NCI-H226 (cell line): ENCODE data around the gene TNIP1.

Source experiments
- DNase-seq: peaks from one replicate; pipeline ENCODE4 v3.0.0-alpha.2; 2015

TNIP1 gene

DNA sequence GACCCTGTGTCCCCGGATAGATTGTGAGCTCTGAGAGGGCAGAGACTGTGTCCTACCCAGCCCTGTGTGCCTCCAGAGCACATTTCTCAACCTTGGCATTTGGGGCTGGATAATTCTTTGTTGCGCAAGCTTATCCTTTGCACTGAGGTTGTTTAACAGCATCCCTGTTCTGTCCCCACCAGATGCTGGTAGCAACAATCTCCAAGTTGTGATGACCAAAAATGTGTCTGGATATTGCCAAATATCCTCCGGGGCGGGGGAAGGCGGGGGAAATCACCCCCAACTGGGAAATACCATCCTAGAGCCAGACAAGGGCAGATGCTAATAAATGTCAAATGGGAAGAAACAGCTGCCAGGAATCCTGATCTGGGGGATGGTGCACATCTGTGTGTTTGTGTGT lies 24.0 kb upstream of the TNIP1 start:
- no peak for DNase-seq

DNA sequence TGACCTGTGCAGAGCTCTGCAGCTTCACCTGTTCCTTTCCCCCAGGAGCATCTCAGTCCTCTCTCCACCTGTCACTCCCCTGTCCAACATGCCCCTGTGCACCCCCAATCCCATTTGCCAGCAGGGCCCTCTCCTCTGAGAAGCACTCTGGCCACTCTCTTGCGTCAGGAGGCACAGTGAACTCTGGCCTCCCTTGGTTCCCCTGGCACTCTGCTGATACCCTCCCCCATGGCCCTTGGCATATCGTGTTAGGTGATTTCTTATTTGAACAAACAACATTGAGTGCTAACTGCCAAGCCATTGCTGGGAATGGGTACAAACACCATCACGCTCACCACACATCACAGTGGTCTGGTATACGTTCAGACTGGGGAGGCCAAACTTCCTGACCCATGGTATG lies 20.9 kb upstream of the TNIP1 start:
- DNase-seq: no peak

DNA sequence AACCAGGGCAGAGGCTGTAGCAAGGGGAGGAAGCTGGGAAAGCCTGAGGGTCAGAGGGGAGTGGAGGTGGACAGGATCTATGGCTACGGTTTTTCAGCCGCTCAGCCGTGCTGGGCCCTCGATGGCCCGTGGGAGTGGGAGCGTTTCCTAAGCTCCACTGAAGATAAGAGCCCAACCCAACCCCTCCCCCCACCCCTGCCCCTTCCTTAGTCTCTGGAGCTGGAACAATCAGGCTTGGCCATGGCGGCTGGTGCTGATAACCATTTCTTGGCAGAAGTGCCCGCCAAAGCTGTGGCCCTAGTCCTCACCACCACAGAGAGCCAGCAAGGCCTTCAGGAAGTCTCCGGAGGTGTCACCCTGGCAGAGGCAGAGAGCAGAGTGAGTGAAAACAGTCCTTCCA lies 20.3 kb upstream of the TNIP1 start:
- no peak for DNase-seq

DNA sequence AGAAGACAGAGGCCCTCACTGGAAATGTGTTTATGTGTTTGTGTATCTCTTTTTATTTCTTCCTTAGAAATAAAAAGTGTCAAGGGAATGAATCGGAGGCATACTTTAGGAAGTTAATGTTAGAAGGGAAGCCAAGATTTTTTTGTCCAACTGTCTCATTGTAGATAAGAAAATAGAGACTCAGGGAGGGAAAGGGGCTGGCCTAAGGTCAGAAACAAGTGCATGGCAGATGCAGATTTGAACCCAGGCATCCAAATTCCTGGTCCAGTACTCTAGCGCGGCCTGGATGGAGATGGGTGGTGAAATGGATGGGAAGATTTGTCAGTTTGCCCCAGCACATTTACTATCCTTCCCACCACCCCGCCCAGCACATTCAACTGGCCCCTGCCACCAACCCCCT lies 19.8 kb upstream of the TNIP1 start:
- DNase-seq: no peak

DNA sequence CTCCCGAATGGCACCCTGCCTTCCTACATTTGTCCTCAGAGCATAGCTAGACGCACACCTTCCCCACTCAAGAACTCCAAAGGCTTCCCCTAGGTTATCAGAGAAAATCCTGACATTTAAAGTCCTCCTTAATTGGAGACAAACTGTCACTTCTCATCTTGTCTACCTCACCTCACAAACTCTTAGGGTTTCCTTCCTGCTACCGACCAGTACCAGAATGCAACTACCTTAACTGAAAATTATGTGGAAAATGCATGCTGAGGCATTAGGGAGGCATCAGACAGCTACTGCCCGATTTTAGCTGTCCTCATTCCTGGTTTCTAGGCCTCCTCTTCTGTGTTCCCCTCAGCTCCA lies 17.9 kb upstream of the TNIP1 start:
- no peak for DNase-seq

DNA sequence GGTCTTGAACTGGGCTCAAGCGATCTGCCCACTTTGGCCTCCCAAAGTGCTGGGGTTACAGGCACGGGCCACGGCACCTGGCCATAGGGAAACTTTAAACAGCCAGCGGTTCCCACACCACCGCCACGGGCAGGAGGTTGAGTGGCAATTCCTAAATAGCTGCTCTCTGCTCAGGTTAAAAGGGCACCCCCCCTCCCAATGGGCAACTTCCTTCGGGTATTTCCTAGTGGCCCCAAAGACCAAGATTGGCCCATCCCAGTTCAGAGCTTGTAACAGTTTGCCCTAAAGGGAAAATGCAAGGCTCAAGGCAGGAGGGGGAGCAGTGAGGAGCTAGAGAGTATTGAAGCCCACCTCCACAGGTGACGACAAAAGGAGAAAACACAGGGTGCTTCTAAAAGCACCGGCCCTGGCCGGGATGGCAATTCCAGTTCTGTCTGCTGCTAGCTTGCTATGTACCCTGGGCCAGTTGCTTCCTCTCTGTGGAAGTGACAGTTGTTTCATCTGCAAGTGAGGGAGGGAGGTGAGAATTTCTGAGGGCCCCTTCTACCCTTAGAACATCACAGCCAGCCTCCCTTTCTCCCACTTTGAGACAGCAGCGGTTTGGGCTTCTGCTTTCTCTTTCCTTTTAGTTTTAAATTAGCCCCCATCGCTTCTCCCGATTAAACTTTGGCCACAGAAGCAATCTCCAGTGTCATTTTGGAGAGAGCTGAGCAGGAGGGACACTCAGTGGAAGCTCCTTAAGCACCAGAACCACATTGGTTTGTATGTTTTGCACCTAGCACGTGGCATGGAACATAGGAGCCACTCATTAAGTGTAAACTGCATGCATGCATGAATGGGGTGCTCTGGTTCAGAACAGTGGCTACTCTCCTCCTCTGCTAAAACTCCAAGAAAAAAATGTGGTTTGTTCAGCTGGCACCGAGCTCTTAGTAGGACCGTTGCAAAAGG lies 17.3 kb upstream of the TNIP1 start:
- no peak for DNase-seq

DNA sequence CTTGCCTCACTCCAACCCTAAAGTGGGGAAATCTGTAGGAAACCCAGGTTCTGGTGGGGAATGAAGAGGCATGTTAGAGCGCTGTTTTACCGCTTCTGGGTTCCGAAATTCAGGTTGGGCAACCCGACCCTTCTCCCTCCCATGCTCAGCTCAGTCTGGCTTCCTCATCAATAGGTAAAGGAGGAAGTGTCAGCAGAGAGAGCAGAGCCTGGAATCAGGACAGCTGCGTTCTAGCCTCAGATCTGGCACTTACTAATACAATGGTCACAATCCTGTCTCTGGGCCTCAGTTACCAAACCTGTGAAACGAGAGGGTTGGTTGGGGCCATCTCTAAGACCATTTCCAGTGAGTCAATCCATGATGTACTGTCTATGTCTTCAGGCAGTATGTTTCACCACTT lies 16.2 kb upstream of the TNIP1 start:
- DNase-seq: no peak

DNA sequence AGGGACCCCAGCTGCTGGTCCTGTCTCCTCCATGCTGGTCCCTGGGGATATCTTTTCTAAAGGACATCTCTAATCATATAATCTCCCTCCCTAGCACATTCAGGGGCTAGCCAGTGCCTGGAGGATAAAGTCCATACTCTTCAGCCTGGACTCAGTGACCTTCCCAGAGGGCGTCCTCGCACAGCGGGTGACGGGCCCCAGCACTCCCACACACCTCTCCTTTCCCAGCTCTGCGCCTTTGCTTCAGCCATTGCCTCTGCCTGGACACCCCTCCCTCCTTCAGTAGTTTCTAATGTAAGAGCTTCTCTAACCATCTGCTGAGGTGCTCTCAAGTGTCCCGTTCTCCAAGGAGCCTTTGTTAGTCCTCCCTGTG lies 15.2 kb upstream of the TNIP1 start:
- no peak for DNase-seq

DNA sequence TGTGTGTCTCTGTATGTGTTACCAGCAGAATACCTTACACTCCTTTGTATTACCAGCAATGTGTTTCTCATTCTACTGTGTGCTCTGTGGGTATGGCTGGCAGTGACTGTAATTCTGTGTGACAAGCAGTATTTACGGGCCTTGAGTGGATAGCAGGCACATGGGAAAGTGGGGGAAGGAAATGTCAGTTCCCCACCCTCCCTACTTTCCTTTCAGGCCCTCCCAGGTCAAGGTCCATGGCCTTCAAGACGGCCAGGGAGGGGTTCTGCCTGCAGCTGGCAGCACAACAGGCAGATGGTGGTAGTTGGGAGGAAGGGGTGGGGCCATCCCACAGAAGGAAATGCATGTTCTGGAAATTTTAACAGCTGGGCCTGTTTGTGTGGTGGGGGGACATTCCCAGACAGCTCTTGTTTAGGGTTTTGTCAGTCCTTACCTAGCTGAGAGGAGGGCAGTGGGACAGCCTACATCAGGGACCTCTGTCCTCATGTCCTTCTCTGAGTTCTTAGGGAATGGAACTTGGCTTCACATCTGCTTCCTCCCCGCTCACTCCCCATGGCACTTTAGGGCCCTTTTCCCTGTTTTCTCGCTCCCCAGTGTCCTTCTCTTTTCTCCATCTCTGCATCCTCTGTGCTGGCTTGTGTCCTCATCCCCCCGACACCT lies 14.6 kb upstream of the TNIP1 start:
- no peak for DNase-seq

DNA sequence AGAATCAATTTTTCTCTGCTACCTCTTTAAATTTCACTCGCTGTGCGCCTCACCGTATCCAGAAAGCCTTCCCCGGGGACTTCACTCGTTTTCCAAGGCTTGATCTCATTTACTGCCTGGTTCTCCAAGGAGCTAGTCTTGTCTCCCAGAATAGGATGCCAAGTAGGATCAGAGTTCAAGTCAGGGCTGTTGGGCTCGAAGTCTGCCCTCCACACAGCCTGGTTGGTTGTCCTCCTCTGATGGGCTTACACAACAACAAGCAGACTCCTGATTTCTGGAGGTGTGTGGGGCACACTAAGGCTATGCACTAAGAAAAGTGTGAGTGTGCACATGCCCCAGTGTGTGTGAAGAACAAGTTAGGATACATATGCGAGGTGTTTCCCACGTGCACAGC lies 14.0 kb upstream of the TNIP1 start:
- DNase-seq: no peak

DNA sequence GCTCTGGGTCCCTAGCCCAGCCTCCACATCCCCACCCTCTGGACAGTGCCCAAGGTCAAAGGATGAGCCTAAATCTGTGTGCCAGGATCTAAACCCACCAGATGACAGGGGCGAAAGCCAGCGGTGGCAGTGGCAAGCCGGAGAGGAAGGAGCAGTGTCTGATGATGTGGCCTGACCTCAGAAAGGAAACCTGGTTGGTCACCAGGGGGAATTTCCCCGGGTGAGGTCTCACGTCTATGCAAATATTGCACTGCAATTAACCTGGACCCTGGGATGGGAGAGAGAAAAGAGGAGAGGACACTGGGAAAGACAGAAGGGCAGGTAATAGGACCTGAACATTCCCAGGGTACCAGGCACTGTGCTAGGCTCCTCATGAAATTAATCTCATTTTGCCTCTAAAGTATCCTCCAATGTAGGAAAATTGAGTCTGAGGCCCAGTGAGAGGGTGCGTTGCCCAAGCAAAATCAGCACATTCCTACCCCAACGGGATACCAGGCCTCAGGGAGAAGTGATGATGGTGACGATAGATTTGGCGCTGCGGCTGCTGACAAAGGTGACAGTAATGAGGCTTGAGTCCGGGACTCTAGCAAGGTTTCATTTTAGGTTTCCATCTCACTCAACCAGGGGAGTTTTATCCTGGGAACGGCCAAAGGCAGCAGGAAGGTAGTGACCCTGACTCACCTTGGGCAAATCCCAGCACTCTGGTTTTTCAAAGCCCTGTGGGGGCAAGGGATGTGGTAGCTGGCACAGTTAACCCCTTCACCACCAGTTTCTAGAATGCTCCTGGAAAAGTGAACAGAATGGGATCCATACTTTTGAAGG lies 13.4 kb upstream of the TNIP1 start:
- DNase-seq: no peak

DNA sequence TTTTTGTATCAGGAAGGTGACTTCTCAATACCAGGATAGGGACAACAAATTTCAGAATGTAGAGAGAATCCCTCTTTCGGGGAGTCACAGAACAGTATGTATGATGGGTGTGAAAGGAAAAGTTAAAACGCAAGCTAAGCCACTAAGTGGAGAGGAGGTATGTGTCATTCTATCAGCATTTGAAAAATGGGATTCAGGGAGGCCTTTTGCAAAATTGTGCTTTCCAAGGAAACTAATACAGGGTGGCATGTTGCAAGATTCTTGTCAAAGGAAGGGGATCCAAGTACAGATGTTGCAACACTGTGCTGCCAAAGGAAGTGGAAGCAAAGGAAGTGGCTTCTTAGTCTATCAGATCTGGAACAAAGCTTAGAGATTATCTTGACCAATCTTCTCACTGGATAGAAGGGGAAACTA lies 12.6 kb upstream of the TNIP1 start:
- DNase-seq: peak; percentile 92

DNA sequence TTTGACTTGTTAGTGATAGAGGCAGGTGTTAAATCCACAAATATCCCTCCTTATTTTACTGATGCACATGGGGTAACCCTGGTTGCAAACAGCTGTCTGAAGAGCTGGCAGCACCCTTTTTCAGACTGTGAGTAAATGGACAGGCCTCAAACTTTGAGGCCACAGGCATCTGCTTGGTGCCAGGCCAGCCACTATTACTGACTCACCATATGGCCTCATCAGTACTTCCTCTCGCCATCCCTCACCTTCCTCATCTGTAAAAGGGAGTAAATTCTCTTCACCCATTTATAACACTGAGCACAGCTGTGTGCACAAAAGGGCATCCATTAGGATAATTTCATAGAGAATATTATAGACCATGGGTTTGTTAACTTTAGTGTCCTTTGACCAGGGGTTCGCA lies 11.9 kb upstream of the TNIP1 start:
- peak; percentile 82 for DNase-seq

DNA sequence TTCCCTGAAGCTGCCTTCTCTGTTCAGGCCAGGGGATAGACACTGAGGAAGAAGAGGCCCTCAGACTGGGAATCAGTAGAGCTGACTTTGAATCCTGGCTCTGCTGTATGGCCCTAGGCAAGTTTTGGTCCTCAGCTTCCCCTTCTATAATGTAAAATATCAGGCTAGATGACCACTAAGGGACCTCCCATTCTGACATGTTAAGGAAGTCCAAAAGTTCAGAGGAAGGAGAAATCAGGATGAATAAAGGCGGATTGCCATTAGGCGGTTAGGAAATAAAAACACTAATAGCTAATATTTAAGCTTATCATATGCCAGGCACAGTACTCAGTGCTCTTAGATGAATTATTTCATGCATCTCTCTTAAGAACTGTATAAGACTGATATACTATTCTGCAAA lies 8.9 kb upstream of the TNIP1 start:
- no peak for DNase-seq

DNA sequence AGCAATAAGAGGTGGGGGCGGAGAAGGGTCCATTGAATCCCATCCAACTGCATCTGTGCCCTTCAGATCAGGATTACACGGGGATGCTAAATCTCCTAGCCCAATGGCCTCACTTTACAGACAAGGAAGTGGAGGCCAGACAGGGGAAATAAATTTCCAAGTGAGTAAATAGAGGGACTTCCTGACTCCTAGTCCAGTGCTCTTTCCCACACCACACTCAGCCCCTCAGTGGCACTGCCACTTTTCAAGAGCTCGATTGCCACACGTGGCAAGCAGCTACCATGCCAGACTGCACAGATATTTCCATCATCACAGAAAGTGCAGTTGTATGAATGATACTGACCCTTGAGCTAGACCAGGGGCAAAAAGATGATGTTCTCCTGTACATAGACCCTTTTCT lies 8.2 kb upstream of the TNIP1 start:
- DNase-seq: no peak

DNA sequence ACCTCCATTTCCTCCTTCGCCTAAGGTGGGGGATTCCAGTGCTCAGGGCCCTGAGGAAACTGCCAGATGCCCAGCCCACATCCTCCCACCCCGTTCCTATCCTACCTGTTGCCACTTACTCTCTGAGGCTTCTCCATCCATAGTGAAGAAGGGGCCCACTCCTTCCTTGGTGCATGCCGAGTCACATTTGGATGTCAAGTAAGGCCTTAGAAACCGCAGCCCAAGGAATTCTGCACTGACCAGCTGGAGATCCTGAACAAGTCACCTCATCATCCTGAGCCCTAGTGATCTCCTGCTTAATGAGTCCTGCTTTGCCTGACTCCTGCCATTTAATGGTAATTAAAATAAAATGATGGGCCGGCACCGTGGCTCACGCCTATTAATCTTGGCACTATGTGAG lies 6.7 kb upstream of the TNIP1 start:
- DNase-seq: no peak

DNA sequence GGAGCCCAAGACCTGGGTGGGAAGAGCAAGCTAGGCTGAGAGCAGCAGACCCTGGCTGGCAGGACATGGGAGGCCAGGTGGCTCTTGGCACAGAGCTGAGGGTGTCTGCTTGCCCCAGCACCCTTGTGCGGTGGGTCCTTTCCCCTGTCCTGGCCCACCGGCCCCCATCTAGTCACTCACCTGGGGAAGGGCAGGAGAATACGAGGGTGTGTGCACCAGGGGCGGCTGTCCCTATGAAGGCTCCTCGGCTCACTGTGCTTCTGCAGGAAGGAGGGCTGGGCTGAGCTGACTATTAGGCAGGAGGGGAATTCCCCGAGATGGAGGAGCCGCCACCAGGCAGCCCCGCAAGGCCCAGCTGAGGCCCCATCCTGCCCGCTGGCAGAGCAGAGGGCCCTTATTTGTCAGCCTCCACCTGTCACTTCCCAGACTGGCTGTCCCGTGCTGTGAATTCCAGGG lies 6.1 kb upstream of the TNIP1 start:
- DNase-seq: peak; percentile 47

DNA sequence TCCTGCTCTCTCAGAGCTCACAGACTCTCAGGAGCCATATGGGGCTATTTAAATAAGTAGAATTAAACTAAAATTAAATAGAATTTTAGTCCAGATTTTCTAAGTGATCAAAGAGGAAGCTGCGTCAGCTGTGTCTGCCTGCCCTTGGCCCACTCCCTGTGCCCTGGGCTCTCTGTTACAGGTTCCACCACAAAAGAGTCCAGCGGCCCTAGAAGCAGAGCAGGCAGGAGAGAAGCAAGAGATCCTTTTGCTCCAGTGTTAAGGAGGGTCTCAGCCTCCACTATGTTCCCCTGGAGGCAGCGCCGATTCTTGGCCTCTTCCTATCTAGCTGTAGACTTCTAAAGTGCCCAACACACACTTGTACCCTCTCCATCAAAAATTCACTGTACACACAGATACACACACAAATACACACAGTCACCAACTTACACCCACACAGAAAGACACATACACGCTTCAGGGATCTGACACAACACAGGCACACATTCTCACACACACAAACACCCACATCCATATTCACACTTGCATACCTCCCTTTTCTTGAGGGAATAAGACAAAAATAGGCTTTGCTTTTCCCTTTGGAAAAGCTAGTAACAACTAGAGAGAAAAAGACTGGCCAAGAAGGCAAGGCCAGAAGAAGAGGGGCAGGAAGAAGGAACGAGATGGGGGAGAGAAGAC lies 5.5 kb upstream of the TNIP1 start:
- no peak for DNase-seq

DNA sequence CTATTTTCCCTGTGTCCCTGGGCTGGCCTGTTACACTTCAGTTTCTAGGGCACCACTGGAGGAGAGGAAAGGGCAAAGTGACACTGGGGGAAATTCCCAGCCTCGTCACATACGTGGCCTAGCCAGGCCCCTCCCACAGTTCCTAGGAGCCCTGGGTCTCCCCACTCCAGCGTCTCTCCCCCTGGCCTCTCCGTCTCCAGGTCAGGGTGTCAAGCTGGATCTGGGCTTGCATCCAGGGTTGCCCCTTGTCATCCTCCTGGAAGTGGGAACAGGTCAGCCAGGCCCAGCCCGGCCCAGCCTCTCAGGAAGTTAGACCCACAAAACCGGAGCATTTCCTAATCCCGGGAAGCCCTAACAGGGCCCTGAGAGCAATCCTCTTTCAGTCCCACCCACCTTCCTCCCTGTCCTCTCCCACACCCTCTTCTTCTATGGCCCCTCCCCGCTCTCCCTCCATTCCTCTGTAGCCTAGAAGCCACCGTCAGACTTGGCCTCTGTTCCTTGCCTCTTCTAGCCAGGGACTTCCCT lies 4.7 kb upstream of the TNIP1 start:
- peak; percentile 50 for DNase-seq

DNA sequence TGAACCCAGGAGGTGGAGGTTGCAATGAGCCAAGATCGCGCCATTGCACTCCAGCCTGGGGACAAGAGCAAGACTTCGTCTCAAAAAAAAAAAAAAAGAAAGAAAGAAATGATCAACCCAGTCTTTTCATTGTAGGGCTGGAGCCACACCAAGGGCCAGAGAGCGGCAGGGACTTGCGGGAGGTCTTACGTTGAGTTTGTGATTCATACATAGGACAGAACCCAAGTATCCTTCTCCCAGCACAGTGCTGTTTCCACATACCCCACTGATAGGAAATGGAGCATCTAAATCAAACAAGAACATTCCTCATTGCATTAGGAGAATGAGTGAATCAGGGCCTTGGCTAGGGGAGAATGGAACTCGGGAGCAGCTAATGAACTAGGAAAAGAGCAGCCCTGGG lies 3.5 kb upstream of the TNIP1 start:
- peak; percentile 23 for DNase-seq

DNA sequence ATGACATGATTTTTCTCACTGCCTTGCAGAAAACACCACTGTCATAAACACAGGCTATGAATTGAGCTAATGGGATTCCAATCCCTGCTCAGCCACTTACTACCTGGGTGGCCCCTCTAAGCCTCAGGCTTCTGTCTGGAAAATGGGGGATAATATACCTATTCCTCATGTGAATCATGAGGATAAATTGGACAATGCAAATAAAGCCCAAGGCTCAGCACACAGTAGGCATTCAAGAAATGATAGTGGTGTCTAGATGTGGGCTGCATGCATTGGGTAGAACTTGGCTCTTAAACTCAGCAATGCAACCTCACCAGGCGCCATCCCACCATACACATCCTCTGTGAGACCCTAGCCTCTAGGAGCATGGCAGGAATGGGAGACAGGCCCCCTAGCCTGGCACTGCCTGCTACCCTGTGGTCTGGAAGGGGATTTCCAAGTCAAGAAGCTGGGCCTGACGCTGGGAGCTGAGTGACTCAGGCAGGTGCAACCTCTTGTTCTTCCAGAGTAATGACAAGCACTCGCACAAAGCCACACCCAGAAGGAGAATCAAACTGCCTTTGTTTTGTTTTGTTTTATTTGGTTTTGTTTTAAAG lies 2.3 kb upstream of the TNIP1 start:
- DNase-seq: peak; percentile 81

DNA sequence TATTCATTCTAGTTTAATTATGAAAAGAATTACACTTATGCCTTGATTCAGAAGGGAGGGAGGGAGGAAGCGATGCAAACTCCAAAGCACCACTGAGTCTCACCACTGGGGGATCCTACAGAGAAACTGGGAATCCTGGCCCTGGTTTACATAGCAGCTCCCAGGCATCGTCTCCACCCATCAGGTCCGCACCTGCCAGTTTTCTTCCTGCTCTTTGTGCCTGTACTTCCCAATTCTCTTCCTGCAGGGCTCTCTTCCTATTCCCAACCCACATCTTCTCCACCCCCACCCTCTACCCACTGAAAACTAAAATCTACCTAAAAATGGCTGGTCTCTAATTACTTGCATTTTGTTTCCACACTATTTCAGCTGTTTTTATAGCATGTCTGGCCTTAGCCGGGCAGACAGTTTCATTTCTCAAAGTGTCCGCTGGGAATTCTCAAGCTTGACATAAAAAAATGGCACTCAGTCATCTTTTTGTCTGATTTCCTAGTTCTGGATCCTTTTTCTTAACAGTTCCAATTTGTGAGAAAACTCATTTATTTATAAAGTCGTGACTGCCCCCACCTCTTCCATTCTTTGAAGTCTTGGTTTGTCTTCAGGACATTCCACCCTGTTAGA lies 1.6 kb upstream of the TNIP1 start:
- DNase-seq: no peak
